H1 (cell line): ENCODE results near the gene DKC1. TPM values are rescaled to one million over a fixed set of nuclear protein-coding genes. Genes with fewer than 3 reads are reported as not detected.

Experiments used
- CTCF ChIA-PET: fragments of 300-600 bp; sonication (Branson Sonifier 250); formaldehyde crosslinking; loops from one replicate; lab custom pipeline; 2021; ENCODE audit not compliant: partially characterized antibody; lab: Charles Lee
- POLR2A ChIA-PET: fragments of 300-600 bp; sonication (Branson Sonifier 250); formaldehyde crosslinking; loops from one replicate; lab custom pipeline; 2021; ENCODE audit warnings: inconsistent platforms; ENCODE audit not compliant: partially characterized antibody; lab: Charles Lee
- DNase-seq, 2 experiments: peaks; one replicate each; pipeline versions ENCODE4 v3.0.0 to v3.0.0-alpha.2; 2010 to 2022; ENCODE audit warnings: low spot score in 2 of 2, low read depth in 1 of 2, mixed read lengths in 1 of 2
- FAIRE-seq: peaks from 2 replicates; lab custom pipeline; 2011; peaks lifted over from hg19 to GRCh38; lab: Jason Lieb, UNC
- H2AFZ ChIP-seq: 2 replicates; pipeline ENCODE4 v1.8.1; 2012; ENCODE audit warnings: low read length, inconsistent platforms
- H2AK5ac ChIP-seq: 2 replicates; pipeline ENCODE4 v1.6.1; 2013; ENCODE audit warnings: low read depth, low read length
- H2BK120ac ChIP-seq: replicated peaks from 2 replicates; pipeline ENCODE3; 2013; ENCODE audit warnings: low read depth, low read length, inconsistent platforms
- H2BK12ac ChIP-seq: 2 replicates; pipeline ENCODE4 v1.6.1; 2013; ENCODE audit warnings: low read depth, low read length
- H2BK15ac ChIP-seq: 2 replicates; pipeline ENCODE4 v1.6.1; 2013; ENCODE audit warnings: low read length
- H2BK20ac ChIP-seq: 2 replicates; pipeline ENCODE4 v1.6.1; 2013; ENCODE audit warnings: low read length
- H2BK5ac ChIP-seq: 2 replicates; pipeline ENCODE4 v1.6.1; 2013; ENCODE audit warnings: low read depth, low read length
- H3K14ac ChIP-seq: 2 replicates; pipeline ENCODE4 v1.6.1; 2013; ENCODE audit warnings: inconsistent platforms; ENCODE audit not compliant: insufficient read length
- H3K18ac ChIP-seq: 2 replicates; pipeline ENCODE4 v1.6.1; 2013; ENCODE audit warnings: low read length; ENCODE audit errors: extremely low read depth
- H3K23ac ChIP-seq: 2 replicates; pipeline ENCODE4 v1.6.1; 2013; ENCODE audit warnings: inconsistent platforms; ENCODE audit not compliant: insufficient read length
- H3K23me2 ChIP-seq: 2 replicates; pipeline ENCODE4 v1.6.1; 2013; ENCODE audit warnings: low read depth, low read length
- H3K27ac ChIP-seq: 2 replicates; pipeline ENCODE4 v1.6.1; 2011; ENCODE audit warnings: low read depth, low read length, inconsistent platforms
- H3K27me3 ChIP-seq, 4 experiments: replicated peaks in 1 of 4; 1 replicate in 1 of 4; 2 replicates in 3 of 4; pipeline versions ENCODE4 v1.6.1 to v1.8.1; 2011 to 2013; ENCODE audit warnings: low read length in 3 of 4, mild to moderate bottlenecking in 3 of 4, inconsistent platforms in 2 of 4, mixed read lengths in 2 of 4, moderate library complexity in 1 of 4; ENCODE audit not compliant: control insufficient read depth in 3 of 4, insufficient read depth in 3 of 4; ENCODE audit errors: extremely low read depth in 1 of 4
- H3K36me3 ChIP-seq, 4 experiments: 2 replicates each; pipeline versions ENCODE4 v1.6.1 to v1.8.1; 2011 to 2013; ENCODE audit warnings: mild to moderate bottlenecking in 4 of 4, low read length in 3 of 4, moderate library complexity in 2 of 4, control low read depth in 1 of 4, inconsistent platforms in 1 of 4; ENCODE audit not compliant: insufficient read depth in 4 of 4, control insufficient read depth in 2 of 4
- H3K4ac ChIP-seq: replicated peaks from 2 replicates; pipeline ENCODE3; 2013; ENCODE audit warnings: low read length, low read depth, mixed read lengths, inconsistent platforms; ENCODE audit not compliant: insufficient read length
- H3K4me1 ChIP-seq, 4 experiments: replicated peaks in 1 of 4; 1 replicate in 1 of 4; 2 replicates in 3 of 4; pipeline versions ENCODE4 v1.6.1 to v1.8.1; 2011 to 2013; ENCODE audit warnings: low read length in 3 of 4, inconsistent platforms in 2 of 4, mixed read lengths in 1 of 4; ENCODE audit not compliant: insufficient read depth in 4 of 4, control insufficient read depth in 3 of 4
- H3K4me2 ChIP-seq, 2 experiments: 2 replicates each; pipeline versions ENCODE4 v1.6.1 to v1.8.1; 2011 to 2013; ENCODE audit warnings: low read depth in 2 of 2, low read length in 2 of 2, control low read depth in 1 of 2, inconsistent platforms in 1 of 2, mild to moderate bottlenecking in 1 of 2; ENCODE audit not compliant: insufficient read depth in 1 of 2
- H3K4me3 ChIP-seq, 4 experiments: fragments of 200-600, 300-600 bp in 1 of 4; sonication (generic), shearing (Covaris generic), sonication (Bioruptor Twin) in 1 of 4; 2 replicates each; pipeline versions ENCODE4 v1.5.1 to v1.8.1; 2011 to 2016; ENCODE audit warnings: low read length in 4 of 4, low read depth in 3 of 4, control low read depth in 2 of 4, inconsistent platforms in 2 of 4, mild to moderate bottlenecking in 2 of 4, mixed read lengths in 1 of 4, moderate library complexity in 1 of 4; ENCODE audit not compliant: insufficient read depth in 2 of 4; ENCODE audit errors: extremely low read depth in 1 of 4
- H3K56ac ChIP-seq: replicated peaks from 2 replicates; pipeline ENCODE3; 2013; ENCODE audit warnings: low read depth, mild to moderate bottlenecking, mixed read lengths, low read length, inconsistent platforms; ENCODE audit not compliant: insufficient read length
- H3K79me1 ChIP-seq: 2 replicates; pipeline ENCODE4 v1.6.1; 2013; ENCODE audit warnings: low read depth, low read length, control low read depth
- H3K79me2 ChIP-seq, 2 experiments: 2 replicates each; pipeline versions ENCODE4 v1.6.1 to v1.8.1; 2012 to 2013; ENCODE audit warnings: low read length in 2 of 2, mild to moderate bottlenecking in 2 of 2, inconsistent platforms in 1 of 2; ENCODE audit not compliant: insufficient read depth in 2 of 2, control insufficient read depth in 1 of 2
- H3K9ac ChIP-seq, 4 experiments: replicated peaks in 1 of 4; 1 replicate in 1 of 4; 2 replicates in 3 of 4; pipeline versions ENCODE4 v1.6.1 to v1.8.1; 2011 to 2013; ENCODE audit warnings: low read depth in 3 of 4, low read length in 3 of 4, control low read depth in 2 of 4, mild to moderate bottlenecking in 2 of 4, moderate library complexity in 2 of 4, inconsistent platforms in 1 of 4; ENCODE audit errors: extremely low read depth in 1 of 4
- H3K9me3 ChIP-seq, 2 experiments: 2 replicates each; pipeline versions ENCODE4 v1.6.1 to v1.8.1; 2012 to 2013; ENCODE audit warnings: mild to moderate bottlenecking in 2 of 2, moderate library complexity in 2 of 2, control low read depth in 1 of 2, inconsistent platforms in 1 of 2, low read depth in 1 of 2, low read length in 1 of 2, mixed read lengths in 1 of 2; ENCODE audit not compliant: insufficient read depth in 2 of 2
- H4K20me1 ChIP-seq, 2 experiments: replicated peaks in 1 of 2; 2 replicates each; pipeline versions ENCODE3 to v1.8.1; 2011 to 2013; ENCODE audit warnings: inconsistent platforms in 2 of 2, low read length in 2 of 2, mild to moderate bottlenecking in 1 of 2; ENCODE audit not compliant: insufficient read depth in 2 of 2, control insufficient read depth in 1 of 2
- H4K5ac ChIP-seq: 2 replicates; pipeline ENCODE4 v1.6.1; 2013; ENCODE audit warnings: low read length, low read depth, mixed read lengths, inconsistent platforms; ENCODE audit not compliant: insufficient read length
- H4K8ac ChIP-seq: 2 replicates; pipeline ENCODE4 v1.8.0; 2013; ENCODE audit warnings: mild to moderate bottlenecking, moderate library complexity, low read length, inconsistent platforms; ENCODE audit not compliant: insufficient read depth; ENCODE audit errors: extremely low read depth
- H4K91ac ChIP-seq: replicated peaks from 2 replicates; pipeline ENCODE3; 2013; ENCODE audit warnings: low read length, mixed read lengths, inconsistent platforms; ENCODE audit not compliant: insufficient read length
- E2F6 ChIP-seq: IDR thresholded peaks from 2 replicates; pipeline ENCODE4 v1.6.1; 2012; ENCODE audit warnings: inconsistent platforms
- HDAC6 ChIP-seq: IDR thresholded peaks from one replicate; pipeline ENCODE4 v1.7.1; 2012; ENCODE audit warnings: low read depth, mild to moderate bottlenecking, inconsistent platforms, low read length, moderate library complexity
- RAD21 ChIP-seq, 2 experiments: IDR thresholded peaks in 1 of 2; conservative IDR thresholded peaks in 1 of 2; 2 replicates each; pipeline ENCODE4 v1.6.1; 2011; ENCODE audit warnings: low read depth in 2 of 2, low read length in 2 of 2, improper control_type of control experiment in 1 of 2, inconsistent platforms in 1 of 2, mild to moderate bottlenecking in 1 of 2, moderate library complexity in 1 of 2
- RFX5 ChIP-seq: IDR thresholded peaks from 2 replicates; pipeline ENCODE4 v1.6.1; 2011; ENCODE audit warnings: low read depth, low read length, improper control_type of control experiment, borderline replicate concordance
- SRF ChIP-seq: IDR thresholded peaks from 2 replicates; pipeline ENCODE4 v1.6.1; 2011; ENCODE audit warnings: mild to moderate bottlenecking, low read depth, low read length, moderate library complexity
- SUZ12 ChIP-seq: fragments of 200-600 bp; sonication (generic); IDR thresholded peaks from 2 replicates; pipeline ENCODE4 v1.6.1; 2012; ENCODE audit warnings: mild to moderate bottlenecking, inconsistent platforms, low read length, moderate library complexity, mixed read lengths
- TBP ChIP-seq: IDR thresholded peaks from 2 replicates; pipeline ENCODE4 v1.6.1; 2011; ENCODE audit warnings: low read depth, low read length, improper control_type of control experiment
- TCF12 ChIP-seq: IDR thresholded peaks from 2 replicates; pipeline ENCODE4 v1.6.1; 2011; ENCODE audit warnings: low read depth, mild to moderate bottlenecking, low read length
- polyA plus RNA-seq, 7 experiments: library from polyadenylated mRNA; depleted of rRNA in 3 of 7; stranded (reverse) in 5 of 7; unstranded in 2 of 7; fragments of >200 nt in 5 of 7; fragments of 200-250 nt in 2 of 7; gene quantifications; 1 replicate in 5 of 7; 2 replicates in 1 of 7; 4 replicates in 1 of 7; pipeline versions ENCODE4 v1.2.1 to v1.2.3, GENCODE V29; 2011 to 2013; ENCODE audit warnings: missing spikeins in 2 of 7, mixed read lengths in 2 of 7
- total RNA-seq: library from RNA; stranded (reverse); fragmentation: NEBNext Ultra II Directional; extraction: Animal tissue kit (Norgen Biotek cat#: 25700); gene quantifications from 2 replicates; pipeline ENCODE4 v1.2.1, GENCODE V29; 2021

The DKC1 gene
- total and polyA plus RNA-seq, 2 of the 8 experiments (the other 6 are each of a cell fraction or from before 2014, with no cell fraction given): 65.6 to 143 TPM

GRCh38 chrX:154742613-154743012 lies 20.1 kb upstream of the DKC1 start:
- Histone ChIP-seq H3K36me3 (no peaks in the 10 kb centered on the region), H3K18ac (no peak overlapping the region), H4K5ac (no peak overlapping the region), H2AFZ (no peak overlapping the region), H3K27me3 (no peaks in the 10 kb centered on the region), H3K4me1 (no peaks in the 10 kb centered on the region), H2BK120ac (no peak overlapping the region), H3K14ac (no peak overlapping the region), H4K91ac (no peak overlapping the region), H2AK5ac (no peak overlapping the region), H2BK12ac (no peak overlapping the region), H3K79me2 (no peaks in the 10 kb centered on the region), H4K20me1 (no peaks in the 10 kb centered on the region), H3K9me3 (no peaks in the 10 kb centered on the region), H3K23ac (no peak overlapping the region), H2BK5ac (no peak overlapping the region), H4K8ac (no peak overlapping the region), H3K27ac (no peak overlapping the region), H3K4ac (no peak overlapping the region), H3K4me3 (no peak overlapping the region), H3K56ac (no peak overlapping the region), H3K4me2 (no peak overlapping the region), H2BK20ac (no peak overlapping the region), H3K9ac (no peak overlapping the region), H2BK15ac (no peak overlapping the region), H3K79me1 (no peaks in the 10 kb centered on the region), H3K23me2 (no peaks in the 10 kb centered on the region)
- TF ChIP-seq SRF (no peak), TCF12 (no peak), E2F6 (no peak), HDAC6 (no peak), TBP (no peak), RFX5 (no peak), SUZ12 (no peak), RAD21 (IDR thresholded peaks at IDR 0.05 in 1 of 2, conservative IDR thresholded peaks at IDR 0.05 in 1 of 2; ENCODE audit: low read depth in 2 of 2, low read length in 2 of 2) (no peak)
- CTCF ChIA-PET: no interaction called here
- POLR2A ChIA-PET: no interaction called here
- FAIRE-seq: no peak
- no peak for DNase-seq
